SK-N-SH (cell line): Measurements from ENCODE around the gene EPHA6. TPM values are rescaled to one million over a fixed set of nuclear protein-coding genes. Genes with fewer than 3 reads are reported as not detected.

ENCODE experiments used
- CTCF ChIA-PET: fragments of 300-600, 350-600 bp; formaldehyde crosslinking; extraction: SDS; loops from one replicate; lab custom pipeline; 2021; lab: Yijun Ruan, JAX
- POLR2A ChIA-PET: fragments of 350-600 bp; sonication (Branson Sonifier 250); formaldehyde crosslinking; extraction: SDS; loops from one replicate; lab custom pipeline; 2020; ENCODE audit warnings: antibody characterized with exemption, inconsistent platforms; lab: Yijun Ruan, JAX
- DNase-seq: peaks from one replicate; pipeline ENCODE4 v3.0.0; 2012
- H2AFZ ChIP-seq: fragments of 200-600 bp; sonication (generic); 2 replicates; pipeline ENCODE4 v1.8.1; 2016; ENCODE audit warnings: antibody characterized with exemption, mild to moderate bottlenecking, low read depth
- H3F3A ChIP-seq: fragments of 200-600 bp; sonication (generic); replicated peaks from 2 replicates; pipeline ENCODE3; 2016; ENCODE audit warnings: antibody characterized with exemption, mild to moderate bottlenecking; ENCODE audit not compliant: insufficient read depth
- H3K27ac ChIP-seq, 2 experiments: fragments of 200-500 bp in 1 of 2; fragments of 200-600 bp in 1 of 2; sonication (Bioruptor generic) in 1 of 2; sonication (generic), shearing (Covaris generic) in 1 of 2; 2 replicates each; pipeline versions ENCODE4 v1.5.1 to v1.6.1; 2014 to 2016; ENCODE audit warnings: low read depth in 2 of 2, inconsistent platforms in 1 of 2, low read length in 1 of 2, mild to moderate bottlenecking in 1 of 2, mixed read lengths in 1 of 2
- H3K27me3 ChIP-seq: fragments of 200-600 bp; sonication (generic), shearing (Covaris generic); 2 replicates; pipeline ENCODE4 v1.6.1; 2016; ENCODE audit warnings: mixed run types; ENCODE audit not compliant: insufficient read depth
- H3K36me3 ChIP-seq, 2 experiments: fragments of 200-500 bp in 1 of 2; fragments of 200-600 bp in 1 of 2; sonication (Bioruptor generic) in 1 of 2; sonication (generic) in 1 of 2; replicated peaks in 1 of 2; 2 replicates each; pipeline versions ENCODE3 to v1.5.1; 2014 to 2016; ENCODE audit warnings: low read length in 1 of 2, mild to moderate bottlenecking in 1 of 2; ENCODE audit not compliant: insufficient read depth in 2 of 2, control insufficient read depth in 1 of 2
- H3K4me1 ChIP-seq, 2 experiments: fragments of 200-500 bp in 1 of 2; fragments of 200-600 bp in 1 of 2; sonication (Bioruptor generic) in 1 of 2; sonication (generic), shearing (Covaris generic) in 1 of 2; 2 replicates each; pipeline versions ENCODE4 v1.5.1 to v1.6.1; 2014 to 2016; ENCODE audit warnings: low read depth in 1 of 2, low read length in 1 of 2, mixed run types in 1 of 2; ENCODE audit not compliant: insufficient read depth in 2 of 2, control insufficient read depth in 1 of 2
- H3K4me2 ChIP-seq: fragments of 200-600 bp; sonication (generic), shearing (Covaris generic); 2 replicates; pipeline ENCODE4 v1.6.1; 2017; ENCODE audit warnings: mixed run types
- H3K4me3 ChIP-seq, 2 experiments: fragments of 200-500 bp in 1 of 2; fragments of 200-600 bp in 1 of 2; sonication (Bioruptor generic) in 1 of 2; sonication (generic), shearing (Covaris generic) in 1 of 2; 2 replicates each; pipeline versions ENCODE4 v1.5.1 to v1.8.1; 2014 to 2016; ENCODE audit warnings: low read depth in 2 of 2, inconsistent platforms in 1 of 2, low read length in 1 of 2, mild to moderate bottlenecking in 1 of 2, mixed read lengths in 1 of 2, moderate library complexity in 1 of 2
- H3K79me2 ChIP-seq: fragments of 200-600 bp; sonication (generic); 2 replicates; pipeline ENCODE4 v1.8.1; 2017; ENCODE audit warnings: mild to moderate bottlenecking; ENCODE audit not compliant: insufficient read depth
- H3K9ac ChIP-seq: fragments of 200-600 bp; sonication (generic); 2 replicates; pipeline ENCODE4 v1.6.1; 2017; ENCODE audit warnings: mixed run types
- H3K9me2 ChIP-seq: fragments of 200-600 bp; sonication (generic); 2 replicates; pipeline ENCODE4 v1.6.1; 2017; ENCODE audit warnings: mixed run types
- H3K9me3 ChIP-seq: fragments of 200-600 bp; sonication (generic); 2 replicates; pipeline ENCODE4 v1.6.1; 2017; ENCODE audit warnings: mixed run types, mild to moderate bottlenecking, moderate library complexity
- H4K20me1 ChIP-seq: fragments of 200-600 bp; sonication (generic); 2 replicates; pipeline ENCODE4 v1.6.1; 2017; ENCODE audit warnings: mild to moderate bottlenecking, mixed run types; ENCODE audit not compliant: insufficient read depth
- CHD2 ChIP-seq: fragments of 150-350 bp; IDR thresholded peaks from 2 replicates; pipeline ENCODE4 v1.6.1; 2018; ENCODE audit warnings: low read length; ENCODE audit not compliant: partially characterized antibody
- EP300 ChIP-seq, 2 experiments: IDR thresholded peaks; 2 replicates each; pipeline versions ENCODE4 v1.4.0 to v1.6.1; 2012; ENCODE audit warnings: borderline replicate concordance in 1 of 2, low read depth in 1 of 2, low read length in 1 of 2
- EZH2phosphoT487 ChIP-seq: fragments of 200-600 bp; sonication (generic); IDR thresholded peaks from 2 replicates; pipeline ENCODE4 v1.6.1; 2017; ENCODE audit warnings: low read depth, mixed run types, mild to moderate bottlenecking, antibody characterized with exemption, moderate library complexity, borderline replicate concordance
- GABPA ChIP-seq: IDR thresholded peaks from 2 replicates; pipeline ENCODE4 v1.4.0; 2012; ENCODE audit warnings: low read depth, mild to moderate bottlenecking
- IRF3 ChIP-seq: fragments of 150-350 bp; IDR thresholded peaks from 2 replicates; pipeline ENCODE4 v1.6.1; 2016; ENCODE audit warnings: mild to moderate bottlenecking, low read depth, low read length
- JUND ChIP-seq: IDR thresholded peaks from 2 replicates; pipeline ENCODE4 v1.4.0; 2012
- NFIC ChIP-seq: IDR thresholded peaks from 2 replicates; pipeline ENCODE4 v1.4.0; 2012; ENCODE audit warnings: borderline replicate concordance
- RAD21 ChIP-seq: IDR thresholded peaks from 2 replicates; pipeline ENCODE4 v1.6.1; 2012; ENCODE audit warnings: mild to moderate bottlenecking, low read length
- RFX5 ChIP-seq: IDR thresholded peaks from 2 replicates; pipeline ENCODE4 v1.6.1; 2012; ENCODE audit warnings: mild to moderate bottlenecking, improper control_type of control experiment, low read length
- RXRA ChIP-seq: IDR thresholded peaks from 2 replicates; pipeline ENCODE4 v1.4.0; 2012; ENCODE audit warnings: low read depth, mild to moderate bottlenecking, borderline replicate concordance
- SMC3 ChIP-seq: IDR thresholded peaks from 2 replicates; pipeline ENCODE4 v1.6.1; 2012; ENCODE audit warnings: low read depth, low read length, improper control_type of control experiment
- TAF1 ChIP-seq: IDR thresholded peaks from 2 replicates; pipeline ENCODE4 v1.6.1; 2012; ENCODE audit warnings: low read depth, mild to moderate bottlenecking, low read length, moderate library complexity, borderline replicate concordance
- USF1 ChIP-seq: IDR thresholded peaks from 2 replicates; pipeline ENCODE4 v1.4.0; 2012; ENCODE audit warnings: low read depth, borderline replicate concordance
- WGBS: methylation state at CpG from one replicate; pipeline ENCODE4 v1.1.6; 2017; ENCODE audit warnings: low lambda C conversion rate; 5-methylcytosine and 5-hydroxymethylcytosine counted together
- polyA plus RNA-seq, 3 experiments: library from polyadenylated mRNA; depleted of rRNA; stranded (reverse); fragments of >200 nt; gene quantifications; 2 replicates each; pipeline ENCODE4 v1.2.3, GENCODE V29; 2012

Gene EPHA6
- polyA plus RNA-seq, 1 of the 3 experiments (the other 2 are of a cell fraction), result not detected

GRCh38 chr3:96796101-96796500 is 18.3 kb upstream of the EPHA6 start:
- Histone ChIP-seq H2AFZ (no peak overlapping the region), H3K27me3 (no peaks in the 10 kb centered on the region), H3K4me1 (no peaks in the 10 kb centered on the region), H3K27ac (no peak overlapping the region), H3K4me2 (no peak overlapping the region), H3K36me3 (no peaks in the 10 kb centered on the region), H3K79me2 (no peaks in the 10 kb centered on the region), H4K20me1 (no peaks in the 10 kb centered on the region), H3K9me3 (no peaks in the 10 kb centered on the region), H3K9me2 (no peaks in the 10 kb centered on the region), H3K4me3 (no peak overlapping the region), H3F3A (no peaks in the 10 kb centered on the region), H3K9ac (no peak overlapping the region)
- ChIA-PET CTCF (no interaction called here), POLR2A (no interaction called here)
- DNase-seq, result no peak
- WGBS, result 0% methylated on average over 5 of the region's 5 CpGs
- TF ChIP-seq RAD21 (no peak), GABPA (no peak), IRF3 (no peak), SMC3 (no peak), EZH2phosphoT487 (no peak), NFIC (no peak), RFX5 (no peak), CHD2 (no peak), RXRA (no peak), USF1 (no peak)

GRCh38 chr3:96803870-96804269 is 10.5 kb upstream of the EPHA6 start:
- H3K27me3 ChIP-seq, result no peaks in the 10 kb centered on the region
- H3K9ac ChIP-seq, result no peak overlapping the region
- H2AFZ ChIP-seq, result no peak overlapping the region
- no peaks in the 10 kb centered on the region for H3K36me3 ChIP-seq
- H3K4me3 ChIP-seq, result no peak overlapping the region
- ChIA-PET POLR2A (no interaction called here), CTCF (no interaction called here)
- no peaks in the 10 kb centered on the region for H3K79me2 ChIP-seq
- no peak for TF ChIP-seq TAF1
- no peak for TF ChIP-seq RXRA
- no peak for TF ChIP-seq EP300 (IDR thresholded peaks at IDR 0.05; ENCODE audit: borderline replicate concordance in 1 of 2, low read depth in 1 of 2, low read length in 1 of 2)
- no peak for TF ChIP-seq JUND
- H4K20me1 ChIP-seq, result no peaks in the 10 kb centered on the region
- 12% methylated on average over 1 of the region's 1 CpG for WGBS
- no peak overlapping the region for H3K4me2 ChIP-seq
- H3K9me3 ChIP-seq, result no peaks in the 10 kb centered on the region
- no peak for DNase-seq
- H3F3A ChIP-seq, result peaks cover 1% of the 10 kb centered on the region
- H3K27ac ChIP-seq, result no peak overlapping the region
- H3K9me2 ChIP-seq, result no peaks in the 10 kb centered on the region
- no peaks in the 10 kb centered on the region for H3K4me1 ChIP-seq
